Fibroblast of lung (primary cell): Measurements from ENCODE around the gene GPR42. TPM values are rescaled to one million over a fixed set of nuclear protein-coding genes. Genes with fewer than 3 reads are reported as not detected.

Source experiments
- DNase-seq, 2 donors: peaks; one replicate each; pipeline versions ENCODE4 v3.0.0 to v3.0.0-alpha.2; 2010; ENCODE audit warnings: low read depth in 2 of 2
- H2AFZ ChIP-seq: 2 replicates; pipeline ENCODE4 v1.5.1; 2012; ENCODE audit warnings: low read length, control low read depth, inconsistent platforms
- H3K27ac ChIP-seq: 2 replicates; pipeline ENCODE4 v1.5.1; 2011; ENCODE audit warnings: low read length, control low read depth; ENCODE audit not compliant: insufficient read depth
- H3K27me3 ChIP-seq: 2 replicates; pipeline ENCODE4 v1.5.1; 2011; ENCODE audit warnings: mild to moderate bottlenecking, low read length; ENCODE audit not compliant: control insufficient read depth, insufficient read depth
- H3K36me3 ChIP-seq: 2 replicates; pipeline ENCODE4 v1.5.1; 2011; ENCODE audit warnings: low read length; ENCODE audit not compliant: control insufficient read depth, insufficient read depth
- H3K4me1 ChIP-seq: 2 replicates; pipeline ENCODE4 v1.5.1; 2011; ENCODE audit warnings: low read length; ENCODE audit not compliant: control insufficient read depth, insufficient read depth; ENCODE audit errors: extremely low read depth
- H3K4me2 ChIP-seq: 2 replicates; pipeline ENCODE4 v1.5.1; 2011; ENCODE audit warnings: low read length, control low read depth; ENCODE audit not compliant: insufficient read depth; ENCODE audit errors: extremely low read depth
- H3K4me3 ChIP-seq, 4 experiments: fragments of 200-600 bp in 1 of 4; sonication (generic) in 1 of 4; replicated peaks in 1 of 4; 2 replicates each; pipeline ENCODE4 v1.5.1; 2011 to 2016; ENCODE audit warnings: low read length in 4 of 4, low read depth in 3 of 4, mild to moderate bottlenecking in 3 of 4, control low read depth in 2 of 4, inconsistent platforms in 1 of 4, mixed read lengths in 1 of 4; ENCODE audit not compliant: insufficient read depth in 1 of 4; ENCODE audit errors: control extremely low read depth in 1 of 4
- H3K79me2 ChIP-seq: 2 replicates; pipeline ENCODE4 v1.5.1; 2012; ENCODE audit warnings: mild to moderate bottlenecking, low read length, inconsistent platforms; ENCODE audit not compliant: control insufficient read depth, insufficient read depth
- H3K9ac ChIP-seq: 2 replicates; pipeline ENCODE4 v1.5.1; 2011; ENCODE audit warnings: mild to moderate bottlenecking, low read length, control low read depth; ENCODE audit not compliant: insufficient read depth
- H3K9me3 ChIP-seq: 2 replicates; pipeline ENCODE4 v1.5.1; 2012; ENCODE audit warnings: low read depth, low read length; ENCODE audit not compliant: control insufficient read depth, insufficient read depth
- H4K20me1 ChIP-seq: 2 replicates; pipeline ENCODE4 v1.5.1; 2011; ENCODE audit warnings: low read length; ENCODE audit not compliant: control insufficient read depth, insufficient read depth; ENCODE audit errors: extremely low read depth
- EZH2 ChIP-seq: IDR thresholded peaks from 2 replicates; pipeline ENCODE4 v1.5.1; 2012; ENCODE audit warnings: low read length, control low read depth, mild to moderate bottlenecking; ENCODE audit errors: missing control alignments
- polyA plus RNA-seq, 2 donors: library from polyadenylated mRNA; depleted of rRNA in 1 of 2; stranded (reverse) in 1 of 2; unstranded in 1 of 2; fragments of >200 nt; gene quantifications; 2 replicates each; pipeline ENCODE4 v1.2.1, GENCODE V29; 2011 to 2012; ENCODE audit warnings: missing spikeins in 1 of 2
- total RNA-seq: library from RNA; depleted of rRNA; stranded (reverse); fragments of >200 nt; gene quantifications from 2 replicates; pipeline ENCODE4 v1.2.1, GENCODE V29; 2014
- TF ChIP-seq, protein P1 (sequence below), 2 donors: IDR thresholded peaks in 1 of 2; conservative IDR thresholded peaks in 1 of 2; 1 replicate in 1 of 2; 2 replicates in 1 of 2; pipeline ENCODE4 v1.5.1; 2011 to 2012; ENCODE audit warnings: low read length in 2 of 2, control low read depth in 1 of 2, inconsistent platforms in 1 of 2, low read depth in 1 of 2, mild to moderate bottlenecking in 1 of 2

The GPR42 gene
- total and polyA plus RNA-seq, 2 donors (not counting 1 experiment from before 2014, with no cell fraction given) = not detected

DNA sequence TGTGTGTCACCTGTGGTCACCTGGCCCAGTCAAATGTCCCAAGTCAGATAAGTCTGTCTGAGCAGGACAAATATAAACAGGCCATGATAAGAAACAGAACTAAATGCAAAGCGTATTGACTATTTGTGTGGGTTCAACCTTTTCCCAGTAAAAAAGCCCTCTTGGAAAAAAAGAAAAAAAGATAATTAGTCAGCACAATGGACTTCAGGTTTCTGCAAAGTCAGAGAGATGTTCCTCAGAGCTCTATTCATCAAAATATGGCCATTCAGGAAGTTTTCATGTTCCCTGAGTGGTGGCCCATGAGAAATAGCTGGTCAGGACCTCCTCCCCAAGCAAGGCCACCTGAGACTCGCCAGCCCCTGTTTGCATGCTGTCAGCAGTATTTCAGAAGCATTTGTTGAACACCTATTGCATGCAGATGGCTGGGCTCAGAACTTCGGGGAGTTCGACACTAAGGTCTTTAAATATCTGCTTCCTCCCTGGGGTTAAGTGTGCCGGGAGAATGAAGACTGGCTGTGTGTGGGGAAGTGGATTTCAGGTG is 9.9 kb upstream of the GPR42 start:
- H3K36me3 ChIP-seq = no peaks in the 10 kb centered on the region
- TF ChIP-seq EZH2 = no peak
- TF ChIP-seq, protein P1, sequence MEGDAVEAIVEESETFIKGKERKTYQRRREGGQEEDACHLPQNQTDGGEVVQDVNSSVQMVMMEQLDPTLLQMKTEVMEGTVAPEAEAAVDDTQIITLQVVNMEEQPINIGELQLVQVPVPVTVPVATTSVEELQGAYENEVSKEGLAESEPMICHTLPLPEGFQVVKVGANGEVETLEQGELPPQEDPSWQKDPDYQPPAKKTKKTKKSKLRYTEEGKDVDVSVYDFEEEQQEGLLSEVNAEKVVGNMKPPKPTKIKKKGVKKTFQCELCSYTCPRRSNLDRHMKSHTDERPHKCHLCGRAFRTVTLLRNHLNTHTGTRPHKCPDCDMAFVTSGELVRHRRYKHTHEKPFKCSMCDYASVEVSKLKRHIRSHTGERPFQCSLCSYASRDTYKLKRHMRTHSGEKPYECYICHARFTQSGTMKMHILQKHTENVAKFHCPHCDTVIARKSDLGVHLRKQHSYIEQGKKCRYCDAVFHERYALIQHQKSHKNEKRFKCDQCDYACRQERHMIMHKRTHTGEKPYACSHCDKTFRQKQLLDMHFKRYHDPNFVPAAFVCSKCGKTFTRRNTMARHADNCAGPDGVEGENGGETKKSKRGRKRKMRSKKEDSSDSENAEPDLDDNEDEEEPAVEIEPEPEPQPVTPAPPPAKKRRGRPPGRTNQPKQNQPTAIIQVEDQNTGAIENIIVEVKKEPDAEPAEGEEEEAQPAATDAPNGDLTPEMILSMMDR (conservative IDR thresholded peaks at IDR 0.05 in 1 of 2, IDR thresholded peaks at IDR 0.05 in 1 of 2; ENCODE audit: low read depth in 1 of 2, low read length in 2 of 2) = no peak

DNA sequence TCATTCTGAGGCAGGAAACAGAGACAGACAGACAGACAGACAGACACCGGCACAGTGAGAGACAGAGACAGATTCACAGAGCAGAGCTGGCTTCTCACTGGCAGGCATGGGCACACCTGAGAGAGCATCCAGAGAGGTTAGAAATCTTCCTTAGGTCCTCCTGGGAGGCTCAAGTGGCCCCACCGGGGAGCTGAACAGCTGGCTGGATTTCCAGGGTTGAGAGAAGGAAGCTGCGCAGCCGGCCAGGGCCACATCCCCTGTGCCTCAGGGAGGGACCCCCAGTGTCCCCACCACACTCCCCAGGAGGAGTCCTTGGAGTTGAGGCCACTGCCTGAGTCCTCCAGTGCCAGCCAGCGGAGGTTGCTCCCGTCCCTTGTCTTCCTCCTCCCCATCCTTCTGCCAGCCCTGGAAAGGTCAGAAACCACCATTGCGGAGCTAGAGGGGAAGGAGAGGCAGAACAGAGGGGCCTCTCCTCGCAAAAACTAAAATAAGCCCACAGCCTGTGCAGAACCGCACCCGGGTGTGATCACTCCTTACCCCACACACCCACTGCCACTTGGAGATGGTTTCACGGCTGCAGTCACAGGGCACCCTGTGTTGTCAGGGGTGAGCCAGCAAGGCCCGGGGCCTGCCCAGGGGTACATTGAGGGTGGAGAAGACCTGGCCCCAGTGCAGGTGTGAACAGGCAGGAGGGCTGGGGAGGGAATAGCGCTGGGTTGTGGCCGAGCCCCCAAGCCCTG is 8.4 kb upstream of the GPR42 start:
- no peak overlapping the region for H3K4me2 ChIP-seq
- no peaks in the 10 kb centered on the region for H3K9me3 ChIP-seq
- H3K36me3 ChIP-seq = no peaks in the 10 kb centered on the region
- H2AFZ ChIP-seq = no peak overlapping the region
- no peaks in the 10 kb centered on the region for H3K79me2 ChIP-seq
- H3K27me3 ChIP-seq = no peaks in the 10 kb centered on the region
- DNase-seq = no peak
- H3K4me1 ChIP-seq = no peaks in the 10 kb centered on the region
- H3K4me3 ChIP-seq = no peak overlapping the region
- no peaks in the 10 kb centered on the region for H4K20me1 ChIP-seq
- TF ChIP-seq, protein P1 (conservative IDR thresholded peaks at IDR 0.05 in 1 of 2, IDR thresholded peaks at IDR 0.05 in 1 of 2; ENCODE audit: low read depth in 1 of 2, low read length in 2 of 2) = no peak
- TF ChIP-seq EZH2 = no peak
- H3K27ac ChIP-seq = no peak overlapping the region
- no peak overlapping the region for H3K9ac ChIP-seq

More for the DNA sequence above, 9.9 kb upstream of the GPR42 start:
- Histone ChIP-seq H3K27me3 (no peaks in the 10 kb centered on the region), H3K27ac (no peak overlapping the region), H3K4me3 (no peak overlapping the region), H3K9me3 (no peaks in the 10 kb centered on the region), H3K9ac (no peak overlapping the region), H3K4me2 (no peak overlapping the region), H3K79me2 (no peaks in the 10 kb centered on the region), H4K20me1 (no peaks in the 10 kb centered on the region), H2AFZ (no peak overlapping the region), H3K4me1 (no peaks in the 10 kb centered on the region)
- no peak for DNase-seq

DNA sequence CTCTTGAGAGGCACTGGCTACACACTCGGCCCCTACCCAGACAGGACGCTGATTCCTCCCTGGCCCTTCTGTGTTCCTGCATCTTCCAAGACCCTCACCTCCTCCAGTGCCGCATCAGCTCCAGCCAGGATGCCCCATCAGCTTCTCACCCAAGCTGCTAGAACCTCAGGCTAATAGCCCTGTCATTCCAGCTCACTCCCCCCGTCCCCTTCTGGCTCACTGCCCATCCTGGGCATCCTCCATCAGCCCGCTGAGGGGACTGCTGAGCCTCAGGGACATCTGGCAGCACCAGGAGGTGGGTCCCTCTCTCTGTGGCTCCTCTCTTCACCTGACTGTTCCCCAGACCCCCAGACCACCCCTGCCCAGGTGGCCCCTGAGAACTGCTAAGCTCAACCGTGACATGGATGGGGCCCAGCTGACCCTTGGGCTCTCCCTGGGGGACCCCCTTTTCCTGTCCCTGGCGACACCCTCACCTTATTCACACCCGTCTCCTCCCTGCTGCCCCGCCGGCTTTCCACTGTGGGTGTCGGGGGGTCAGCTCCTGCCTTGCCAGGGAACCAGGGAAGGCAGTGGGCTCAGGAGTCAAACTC is 7.8 kb upstream of the GPR42 start:
- DNase-seq = no peak
- Histone ChIP-seq H4K20me1 (no peaks in the 10 kb centered on the region), H3K9me3 (no peaks in the 10 kb centered on the region), H3K27me3 (no peaks in the 10 kb centered on the region), H3K36me3 (no peaks in the 10 kb centered on the region), H2AFZ (no peak overlapping the region), H3K79me2 (no peaks in the 10 kb centered on the region), H3K4me3 (no peak overlapping the region), H3K27ac (no peak overlapping the region), H3K4me1 (no peaks in the 10 kb centered on the region), H3K4me2 (no peak overlapping the region), H3K9ac (no peak overlapping the region)
- no peak for TF ChIP-seq EZH2
